Mucosa of rectum (tissue), 2 donors: ENCODE results near the gene STAT5A.
"Not testable (repeated sequence)": the region's sequence is repeated elsewhere in the genome, so short reads cannot be mapped to it uniquely, and the experiment has no call there.

Experiments used
- H3K27ac ChIP-seq, 2 donors: one replicate each; pipeline ENCODE4 v1.7.0; 2013; ENCODE audit warnings: inconsistent platforms in 2 of 2, low read depth in 2 of 2, low read length in 2 of 2
- H3K27me3 ChIP-seq, 2 donors: one replicate each; pipeline ENCODE4 v1.7.0; 2013; ENCODE audit warnings: low read length in 2 of 2; ENCODE audit not compliant: control insufficient read depth in 2 of 2, insufficient read depth in 2 of 2
- H3K36me3 ChIP-seq, 2 donors: one replicate each; pipeline ENCODE4 v1.7.0; 2013; ENCODE audit warnings: low read length in 2 of 2; ENCODE audit not compliant: control insufficient read depth in 2 of 2, insufficient read depth in 2 of 2
- H3K4me1 ChIP-seq, 2 donors: one replicate each; pipeline ENCODE4 v1.7.0; 2013; ENCODE audit warnings: low read length in 2 of 2, mild to moderate bottlenecking in 1 of 2; ENCODE audit not compliant: control insufficient read depth in 2 of 2, insufficient read depth in 2 of 2
- H3K4me3 ChIP-seq, 2 donors: one replicate each; pipeline ENCODE4 v1.7.0; 2013; ENCODE audit warnings: low read length in 2 of 2
- H3K9ac ChIP-seq, 2 donors: one replicate each; pipeline ENCODE4 v1.7.0; 2013; ENCODE audit warnings: low read length in 2 of 2, low read depth in 1 of 2, mild to moderate bottlenecking in 1 of 2
- H3K9me3 ChIP-seq, 2 donors: one replicate each; pipeline ENCODE4 v1.7.0; 2013; ENCODE audit warnings: low read length in 2 of 2; ENCODE audit not compliant: control insufficient read depth in 2 of 2
- donor health status: healthy.
- donor health status: Normal muscosa, but diverticular disease.

STAT5A gene

GRCh38 chr17:42291129-42291528 lies 2.8 kb downstream of the STAT5A start:
- no peaks in the 10 kb centered on the region for H3K27me3 ChIP-seq
- H3K4me3 ChIP-seq: no peak overlapping the region
- peaks cover 8 to 17% of the 10 kb centered on the region in 2 donors for H3K36me3 ChIP-seq
- H3K9ac ChIP-seq: no peak overlapping the region
- no peaks in the 10 kb centered on the region for H3K9me3 ChIP-seq
- peaks cover 21 to 23% of the 10 kb centered on the region in 2 donors for H3K4me1 ChIP-seq
- H3K27ac ChIP-seq: no peak overlapping the region

DNA sequence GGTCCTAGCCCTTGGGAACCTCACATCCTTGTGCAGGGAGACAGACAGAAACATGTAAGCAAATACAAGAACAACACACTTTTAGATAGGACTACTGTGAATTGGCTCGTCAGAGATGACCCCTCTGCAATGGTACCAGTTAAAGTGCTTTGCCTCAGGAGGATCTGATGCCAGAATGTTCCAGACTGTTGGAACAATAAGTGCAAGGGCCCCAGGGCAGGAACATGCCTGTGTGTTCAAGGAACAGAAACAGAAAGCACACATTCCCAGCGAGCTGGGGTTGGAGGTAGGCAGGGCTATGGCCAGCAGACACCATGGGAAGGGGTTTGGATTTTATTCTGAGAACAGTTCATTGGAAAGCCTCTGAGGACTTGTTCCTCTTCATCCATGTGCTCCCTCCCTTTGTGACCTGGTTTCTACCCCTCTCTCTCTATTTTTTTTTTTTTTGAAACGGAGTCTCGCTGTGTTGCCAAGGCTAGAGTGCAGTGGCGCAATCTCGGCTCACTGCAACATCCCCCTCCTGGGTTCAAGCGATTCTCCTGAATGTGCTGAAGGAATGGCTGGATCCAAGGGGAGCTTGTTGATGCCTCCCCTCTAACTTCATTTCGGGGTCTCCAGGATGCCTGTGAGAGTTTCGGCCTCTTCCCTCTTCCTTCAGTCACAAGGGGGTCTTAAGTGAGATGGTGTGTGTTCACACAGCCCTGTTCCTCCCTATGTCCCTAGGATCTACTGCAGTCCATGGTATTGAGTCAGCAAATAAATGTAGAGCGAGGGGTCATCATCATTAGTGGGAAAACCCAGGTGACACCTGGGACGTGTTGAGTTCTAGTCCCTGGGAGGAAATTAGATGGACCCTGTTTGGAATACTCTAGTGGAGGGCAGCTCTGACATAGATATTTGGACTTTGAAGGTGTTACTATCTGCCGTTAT lies 6.4 kb downstream of the STAT5A start:
- Histone ChIP-seq H3K9ac (no peak overlapping the region), H3K27ac (no peak overlapping the region), H3K27me3 (no peaks in the 10 kb centered on the region), H3K4me3 (no peak overlapping the region), H3K4me1 (no peaks in the 10 kb centered on the region), H3K9me3 (no peaks in the 10 kb centered on the region), H3K36me3 (peaks cover 14 to 27% of the 10 kb centered on the region in 2 donors)

GRCh38 chr17:42296012-42296411 lies 7.7 kb downstream of the STAT5A start:
- H3K9me3 ChIP-seq: no peaks in the 10 kb centered on the region
- H3K27ac ChIP-seq: no peak overlapping the region
- no peaks in the 10 kb centered on the region for H3K4me1 ChIP-seq
- no peak overlapping the region for H3K9ac ChIP-seq
- no peak overlapping the region for H3K4me3 ChIP-seq
- no peaks in the 10 kb centered on the region for H3K27me3 ChIP-seq
- peaks cover 17 to 28% of the 10 kb centered on the region in 2 donors for H3K36me3 ChIP-seq

- peaks cover 33 to 43% of the 10 kb centered on the region in 2 donors for H3K36me3 ChIP-seq
Measured at GRCh38 chr17:42297775-42298174, 9.5 kb downstream of the STAT5A start.

DNA sequence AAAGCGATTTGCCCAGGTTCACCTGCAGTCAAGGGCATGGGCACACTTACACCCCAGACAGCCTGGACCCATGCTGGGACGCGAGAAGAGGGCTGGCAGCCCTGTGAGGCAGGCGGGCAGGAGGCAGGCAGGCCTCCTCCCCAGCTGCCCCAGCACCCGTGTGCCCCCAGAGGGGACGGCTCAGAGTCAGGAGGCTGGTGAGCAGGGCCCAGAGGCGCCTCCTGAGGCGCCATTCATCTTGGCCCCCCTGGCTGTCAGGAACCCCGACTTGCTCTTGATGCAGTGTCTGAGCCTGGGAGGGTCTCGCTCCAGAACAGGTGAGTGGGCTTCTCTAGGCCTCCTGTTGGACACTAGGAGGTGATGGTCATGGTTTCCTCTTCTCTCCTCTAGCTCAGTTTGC lies 11.1 kb downstream of the STAT5A start:
- H3K27me3 ChIP-seq, H3K9me3 ChIP-seq, H3K4me1 ChIP-seq, H3K27ac ChIP-seq, H3K4me3 ChIP-seq, H3K9ac ChIP-seq: not testable (repeated sequence)
- H3K36me3 ChIP-seq: peaks cover 31 to 43% of the 10 kb centered on the region in 2 donors

More at GRCh38 chr17:42297775-42298174, 9.5 kb downstream of the STAT5A start:
- H3K9me3 ChIP-seq, H3K4me1 ChIP-seq, H3K9ac ChIP-seq, H3K4me3 ChIP-seq, H3K27me3 ChIP-seq, H3K27ac ChIP-seq: not testable (repeated sequence)

GRCh38 chr17:42299913-42300312 lies 11.6 kb downstream of the STAT5A start:
- not testable (repeated sequence) for H3K9ac ChIP-seq, H3K4me3 ChIP-seq, H3K27me3 ChIP-seq, H3K9me3 ChIP-seq, H3K27ac ChIP-seq, H3K4me1 ChIP-seq
- peaks cover 36 to 44% of the 10 kb centered on the region in 2 donors for H3K36me3 ChIP-seq

DNA sequence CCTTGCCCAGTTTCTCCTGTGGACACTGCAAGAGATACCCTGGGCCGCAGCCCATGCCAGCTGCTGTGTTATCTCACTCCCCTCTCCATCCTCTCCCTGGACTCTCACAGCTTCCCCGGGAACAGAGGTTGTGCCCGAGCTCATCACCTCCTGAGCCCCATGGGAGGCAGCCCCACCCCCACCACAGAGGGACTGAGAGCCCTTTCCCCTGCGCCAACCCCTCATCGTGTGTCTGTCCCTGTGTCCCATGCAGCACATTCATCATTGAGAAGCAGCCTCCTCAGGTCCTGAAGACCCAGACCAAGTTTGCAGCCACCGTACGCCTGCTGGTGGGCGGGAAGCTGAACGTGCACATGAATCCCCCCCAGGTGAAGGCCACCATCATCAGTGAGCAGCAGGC lies 12.7 kb downstream of the STAT5A start:
- no peak overlapping the region for H3K4me3 ChIP-seq
- H3K27me3 ChIP-seq: no peaks in the 10 kb centered on the region
- no peaks in the 10 kb centered on the region for H3K4me1 ChIP-seq
- peaks cover 32% of the 10 kb centered on the region in 2 donors for H3K36me3 ChIP-seq
- H3K9ac ChIP-seq: no peak overlapping the region
- no peaks in the 10 kb centered on the region for H3K9me3 ChIP-seq
- H3K27ac ChIP-seq: no peak overlapping the region

- no peak overlapping the region for H3K27ac ChIP-seq
- no peak overlapping the region for H3K9ac ChIP-seq
- no peaks in the 10 kb centered on the region for H3K9me3 ChIP-seq
- no peaks in the 10 kb centered on the region for H3K27me3 ChIP-seq
- no peak overlapping the region for H3K4me3 ChIP-seq
- no peaks in the 10 kb centered on the region for H3K4me1 ChIP-seq
- peaks cover 31 to 36% of the 10 kb centered on the region in 2 donors for H3K36me3 ChIP-seq
Measured at GRCh38 chr17:42303694-42304093, 15.4 kb downstream of the STAT5A start.

- Histone ChIP-seq H3K27ac (no peak overlapping the region), H3K36me3 (peaks cover 36 to 37% of the 10 kb centered on the region in 2 donors), H3K4me1 (no peaks in the 10 kb centered on the region), H3K4me3 (no peak overlapping the region), H3K27me3 (no peaks in the 10 kb centered on the region), H3K9me3 (no peaks in the 10 kb centered on the region), H3K9ac (no peak overlapping the region)
Measured at GRCh38 chr17:42304187-42305030, 16.1 kb downstream of the STAT5A start.

- H3K27ac ChIP-seq, H3K9ac ChIP-seq, H3K9me3 ChIP-seq, H3K4me1 ChIP-seq, H3K4me3 ChIP-seq, H3K27me3 ChIP-seq: not testable (repeated sequence)
- H3K36me3 ChIP-seq: peaks cover 36 to 40% of the 10 kb centered on the region in 2 donors
Measured at GRCh38 chr17:42305031-42305330, 16.7 kb downstream of the STAT5A start.
